ENCODE measurements around the gene AEBP1. TPM values are rescaled to one million over a fixed set of nuclear protein-coding genes. Genes with fewer than 3 reads are reported as not detected.

Gene AEBP1
- total RNA-seq, 1 donor from 2014 or later, result 52.2 TPM

DNA sequence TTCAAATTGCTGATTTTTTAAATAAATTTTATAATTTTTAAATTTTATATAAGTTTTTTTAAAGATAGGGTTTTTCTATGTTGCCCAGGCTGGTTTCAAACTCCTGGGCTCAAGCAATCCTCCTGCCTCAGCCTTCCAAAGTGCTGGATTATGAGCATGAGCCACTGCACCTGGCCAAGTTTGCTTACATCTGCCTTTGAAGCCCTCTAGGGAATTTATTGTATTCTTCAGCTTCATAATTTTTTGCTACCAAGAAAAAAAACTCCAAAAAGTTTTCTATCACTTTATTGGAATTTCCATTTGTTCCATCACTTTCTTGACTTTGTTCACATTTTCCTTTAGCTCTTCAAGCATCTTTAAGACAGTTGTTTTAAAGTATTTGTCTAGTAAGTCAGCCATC, 23.0 kb downstream of the AEBP1 start:
- Mint-ChIP-seq H3K27me3 (no peaks in the 10 kb centered on the region), H3K9me3 (ENCODE audit: low read depth) (peaks cover 13% of the 10 kb centered on the region), H3K4me1 (ENCODE audit: low read depth) (peaks cover 19% of the 10 kb centered on the region), H3K4me3 (ENCODE audit: low read depth) (no peak overlapping the region), H3K36me3 (ENCODE audit: insufficient read depth) (peaks cover 7% of the 10 kb centered on the region), H3K27ac (no peak overlapping the region)
- TF ChIP-seq, protein P1, sequence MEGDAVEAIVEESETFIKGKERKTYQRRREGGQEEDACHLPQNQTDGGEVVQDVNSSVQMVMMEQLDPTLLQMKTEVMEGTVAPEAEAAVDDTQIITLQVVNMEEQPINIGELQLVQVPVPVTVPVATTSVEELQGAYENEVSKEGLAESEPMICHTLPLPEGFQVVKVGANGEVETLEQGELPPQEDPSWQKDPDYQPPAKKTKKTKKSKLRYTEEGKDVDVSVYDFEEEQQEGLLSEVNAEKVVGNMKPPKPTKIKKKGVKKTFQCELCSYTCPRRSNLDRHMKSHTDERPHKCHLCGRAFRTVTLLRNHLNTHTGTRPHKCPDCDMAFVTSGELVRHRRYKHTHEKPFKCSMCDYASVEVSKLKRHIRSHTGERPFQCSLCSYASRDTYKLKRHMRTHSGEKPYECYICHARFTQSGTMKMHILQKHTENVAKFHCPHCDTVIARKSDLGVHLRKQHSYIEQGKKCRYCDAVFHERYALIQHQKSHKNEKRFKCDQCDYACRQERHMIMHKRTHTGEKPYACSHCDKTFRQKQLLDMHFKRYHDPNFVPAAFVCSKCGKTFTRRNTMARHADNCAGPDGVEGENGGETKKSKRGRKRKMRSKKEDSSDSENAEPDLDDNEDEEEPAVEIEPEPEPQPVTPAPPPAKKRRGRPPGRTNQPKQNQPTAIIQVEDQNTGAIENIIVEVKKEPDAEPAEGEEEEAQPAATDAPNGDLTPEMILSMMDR (IDR thresholded peaks at IDR 0.05; ENCODE audit: unreplicated experiment), result no peak
- no peak for DNase-seq (ENCODE audit: low spot score, unreplicated experiment)

DNA sequence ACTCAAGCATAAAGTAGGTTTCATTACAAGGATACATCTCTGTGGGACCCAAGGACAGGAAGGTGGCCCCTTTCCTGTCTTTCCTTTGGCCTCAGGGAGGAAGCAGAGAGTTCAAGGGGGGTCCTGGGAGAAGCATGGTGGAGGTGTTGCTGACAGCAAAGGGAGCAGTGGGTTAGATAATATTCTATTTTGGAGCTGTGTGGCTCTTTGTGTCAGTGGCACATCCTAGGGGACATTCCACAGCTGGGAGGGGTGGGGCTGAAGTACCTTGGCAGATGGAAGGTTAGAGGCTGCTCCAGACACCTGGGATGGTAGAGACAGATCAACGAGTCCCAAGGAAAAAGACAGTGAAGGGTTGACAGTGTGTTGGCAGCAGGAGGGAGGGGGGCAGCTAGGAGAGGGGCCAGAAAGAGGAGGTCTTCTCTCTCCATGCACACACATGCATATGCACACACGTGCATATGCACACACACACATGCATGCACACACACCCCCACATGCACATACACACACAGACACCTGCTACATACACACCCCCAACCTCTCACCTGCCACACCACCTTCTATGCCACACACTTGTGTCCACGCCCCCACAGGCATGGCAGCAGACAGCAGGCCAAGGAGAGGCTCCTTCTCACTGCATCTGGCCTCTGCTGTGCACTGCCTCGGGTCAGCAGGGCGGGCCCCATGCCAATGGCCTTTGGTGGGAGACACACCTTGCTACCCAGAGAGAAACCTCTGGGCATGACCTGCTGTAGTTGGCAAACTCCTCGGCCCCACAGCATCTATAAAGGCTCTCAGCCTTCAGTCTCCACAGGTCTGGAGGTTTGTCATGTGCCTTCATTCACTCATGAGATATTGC, 24.8 kb downstream of the AEBP1 start:
- Mint-ChIP-seq H3K4me3 (ENCODE audit: low read depth) (no peak overlapping the region), H3K4me1 (ENCODE audit: low read depth) (peaks cover 18% of the 10 kb centered on the region), H3K36me3 (ENCODE audit: insufficient read depth) (peaks cover 7% of the 10 kb centered on the region), H3K9me3 (ENCODE audit: low read depth) (peaks cover 13% of the 10 kb centered on the region), H3K27me3 (no peaks in the 10 kb centered on the region), H3K27ac (no peak overlapping the region)
- no peak for DNase-seq (ENCODE audit: low spot score, unreplicated experiment)
- TF ChIP-seq, protein P1 (IDR thresholded peaks at IDR 0.05; ENCODE audit: unreplicated experiment), result no peak

DNA sequence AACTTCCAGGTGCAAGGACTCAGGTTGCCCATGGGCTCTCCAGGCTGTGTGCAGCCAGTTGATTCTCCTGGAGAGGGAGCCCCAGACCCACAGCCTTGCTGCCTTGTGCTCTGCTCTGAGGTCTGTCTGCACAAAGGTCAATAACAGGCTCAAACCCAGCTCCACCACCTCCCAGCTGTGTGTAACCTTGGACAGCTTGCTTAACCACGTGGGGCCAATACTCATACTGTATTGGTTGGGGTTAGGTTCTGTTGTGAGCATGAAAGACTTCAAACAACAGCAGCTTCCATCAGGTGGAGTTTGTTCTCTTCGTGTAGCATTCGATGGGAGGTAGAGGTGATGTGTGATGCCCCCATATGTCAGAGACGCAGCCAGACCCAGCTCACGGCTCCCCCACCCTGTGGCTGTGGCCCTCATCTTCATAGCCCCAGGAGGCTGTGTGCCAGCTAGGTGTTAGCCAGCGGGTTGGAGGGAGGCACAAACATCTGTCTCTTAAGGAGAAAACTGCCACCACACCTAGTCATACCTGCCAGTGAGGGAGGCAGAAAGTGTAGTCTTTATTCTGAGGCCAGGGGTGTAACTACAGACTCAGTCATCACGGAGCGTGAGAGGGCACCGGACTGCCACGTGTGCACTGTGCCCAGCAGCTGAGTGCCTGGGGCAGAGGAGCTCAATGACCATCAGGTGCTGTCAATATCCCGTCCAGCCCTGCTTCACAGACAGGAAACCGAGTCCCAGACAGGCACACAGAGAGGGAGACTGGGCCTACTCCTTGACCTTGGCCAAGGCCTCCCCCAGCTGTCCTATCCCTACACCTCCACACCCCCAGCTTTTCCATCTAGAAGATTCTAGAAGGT, 27.3 kb downstream of the AEBP1 start:
- H3K36me3 Mint-ChIP-seq (ENCODE audit: insufficient read depth), result peaks cover 7% of the 10 kb centered on the region
- H3K4me3 Mint-ChIP-seq (ENCODE audit: low read depth), result no peak overlapping the region
- TF ChIP-seq, protein P1 (IDR thresholded peaks at IDR 0.05; ENCODE audit: unreplicated experiment), result peak; percentile 66
- no peaks in the 10 kb centered on the region for H3K27me3 Mint-ChIP-seq
- peak; percentile 40 for DNase-seq (ENCODE audit: low spot score, unreplicated experiment)
- peaks cover 16% of the 10 kb centered on the region for H3K4me1 Mint-ChIP-seq (ENCODE audit: low read depth)
- peak overlapping the region; percentile 44 for H3K27ac Mint-ChIP-seq
- H3K9me3 Mint-ChIP-seq (ENCODE audit: low read depth), result peaks cover 13% of the 10 kb centered on the region

DNA sequence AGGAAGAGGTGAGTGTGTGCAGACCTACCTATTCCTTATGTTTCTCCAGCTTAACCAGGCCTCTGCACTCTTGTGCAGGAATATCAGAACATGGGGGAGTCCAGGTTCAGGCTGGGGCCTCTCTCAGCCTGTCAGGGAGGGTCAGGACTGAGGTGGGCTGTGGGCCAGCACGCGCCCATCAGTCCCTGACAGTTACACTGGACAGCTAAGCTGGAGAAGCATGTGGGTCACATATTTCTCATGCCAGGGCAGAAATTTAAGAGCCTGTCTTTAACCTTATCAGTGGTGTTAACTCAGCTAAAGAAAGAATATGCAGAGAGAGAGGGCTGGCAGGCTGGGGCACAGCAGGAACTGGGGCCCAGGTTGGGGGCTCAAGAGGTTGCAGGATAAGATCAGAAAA, 27.9 kb downstream of the AEBP1 start:
- peaks cover 5% of the 10 kb centered on the region for H3K36me3 Mint-ChIP-seq (ENCODE audit: insufficient read depth)
- H3K9me3 Mint-ChIP-seq (ENCODE audit: low read depth), result peaks cover 8% of the 10 kb centered on the region
- no peak overlapping the region for H3K4me3 Mint-ChIP-seq (ENCODE audit: low read depth)
- no peaks in the 10 kb centered on the region for H3K27me3 Mint-ChIP-seq
- no peak overlapping the region for H3K27ac Mint-ChIP-seq
- peaks cover 16% of the 10 kb centered on the region for H3K4me1 Mint-ChIP-seq (ENCODE audit: low read depth)
- DNase-seq (ENCODE audit: low spot score, unreplicated experiment), result no peak
- TF ChIP-seq, protein P1 (IDR thresholded peaks at IDR 0.05; ENCODE audit: unreplicated experiment), result no peak

DNA sequence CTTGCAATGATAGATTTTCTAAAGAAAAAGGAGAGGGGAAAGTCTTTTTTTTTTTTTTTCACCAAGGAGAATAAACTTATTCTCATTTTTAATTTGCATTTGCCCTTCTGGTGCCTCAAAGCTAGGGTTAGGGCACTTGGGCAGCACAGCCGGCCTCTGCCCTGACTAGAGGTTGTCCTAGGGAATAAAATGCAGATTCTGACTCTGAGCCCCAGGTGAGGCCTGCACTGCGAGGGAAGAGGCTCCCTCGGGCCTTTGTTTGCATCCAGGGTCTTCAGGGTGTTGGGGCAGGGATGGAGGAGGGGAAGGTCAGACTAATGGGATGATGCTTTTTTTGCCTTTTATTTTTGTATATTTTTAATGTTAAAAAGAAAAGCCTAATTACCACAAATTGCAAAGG, 29.1 kb downstream of the AEBP1 start:
- H3K36me3 Mint-ChIP-seq (ENCODE audit: insufficient read depth), result no peaks in the 10 kb centered on the region
- no peaks in the 10 kb centered on the region for H3K9me3 Mint-ChIP-seq (ENCODE audit: low read depth)
- H3K27ac Mint-ChIP-seq, result no peak overlapping the region
- no peaks in the 10 kb centered on the region for H3K27me3 Mint-ChIP-seq
- H3K4me1 Mint-ChIP-seq (ENCODE audit: low read depth), result peaks cover 16% of the 10 kb centered on the region
- no peak for DNase-seq (ENCODE audit: low spot score, unreplicated experiment)
- TF ChIP-seq, protein P1 (IDR thresholded peaks at IDR 0.05; ENCODE audit: unreplicated experiment), result no peak
- no peak overlapping the region for H3K4me3 Mint-ChIP-seq (ENCODE audit: low read depth)
